K562 (cell line): ENCODE measurements around the gene GRIN1. TPM values are rescaled to one million over a fixed set of nuclear protein-coding genes. Genes with fewer than 3 reads are reported as not detected.

Source experiments
- BCOR ChIP-seq: fragments of 450-650 bp; IDR thresholded peaks from 2 replicates; pipeline ENCODE4 v1.6.1; 2016
- ELF2 ChIP-seq: fragments of 250-450 bp; sonication (Bioruptor Pico); IDR thresholded peaks from 2 replicates; pipeline ENCODE4 v1.5.0; 2021; ENCODE audit warnings: mild to moderate bottlenecking
- ERF ChIP-seq: fragments of 450-650 bp; formaldehyde crosslinking; IDR thresholded peaks from 2 replicates; pipeline ENCODE4 v1.4.0; 2020; ENCODE audit warnings: mild to moderate bottlenecking, mixed read lengths
- HLTF ChIP-seq: fragments of 450-650 bp; IDR thresholded peaks from 2 replicates; pipeline ENCODE4 v1.6.1; 2016
- HNRNPLL ChIP-seq: fragments of 200-400 bp; formaldehyde crosslinking; IDR thresholded peaks from 2 replicates; pipeline ENCODE4 v1.6.1; 2017; ENCODE audit warnings: low read length, low read depth, mild to moderate bottlenecking; ENCODE audit not compliant: poor library complexity, severe bottlenecking
- SIN3A ChIP-seq, 2 experiments: fragments of 150-350 bp in 1 of 2; IDR thresholded peaks; 2 replicates each; pipeline ENCODE4 v1.6.1; 2011 to 2016; ENCODE audit warnings: borderline replicate concordance in 2 of 2, low read depth in 2 of 2, low read length in 2 of 2, mild to moderate bottlenecking in 2 of 2, moderate library complexity in 2 of 2; ENCODE audit not compliant: control insufficient read depth in 1 of 2
- SIN3B ChIP-seq: fragments of 450-650 bp; IDR thresholded peaks from 2 replicates; pipeline ENCODE4 v1.6.1; 2017; ENCODE audit warnings: low read depth, mild to moderate bottlenecking, moderate library complexity
- SIX5 ChIP-seq, 2 experiments: IDR thresholded peaks; 2 replicates each; pipeline ENCODE4 v1.6.1; 2011; ENCODE audit warnings: low read length in 2 of 2, borderline replicate concordance in 1 of 2, low read depth in 1 of 2, mild to moderate bottlenecking in 1 of 2, moderate library complexity in 1 of 2; ENCODE audit not compliant: insufficient read depth in 1 of 2
- SNIP1 ChIP-seq: fragments of 450-650 bp; IDR thresholded peaks from 2 replicates; pipeline ENCODE4 v1.7.1; 2017; ENCODE audit warnings: low read depth, mild to moderate bottlenecking
- TAF9B ChIP-seq: fragments of 450-650 bp; IDR thresholded peaks from 2 replicates; pipeline ENCODE4 v1.6.1; 2018; ENCODE audit warnings: mild to moderate bottlenecking; ENCODE audit not compliant: partially characterized antibody
- TRIM24 ChIP-seq, 2 experiments: fragments of 450-650 bp; IDR thresholded peaks; 2 replicates each; pipeline ENCODE4 v1.6.1; 2016
- U2AF2 ChIP-seq: fragments of 200-400 bp; formaldehyde crosslinking; optimal IDR thresholded peaks from 2 replicates; pipeline ENCODE3; 2017; ENCODE audit warnings: low read depth, mild to moderate bottlenecking, low read length
- ZEB2 ChIP-seq: fragments of 450-650 bp; IDR thresholded peaks from 2 replicates; pipeline ENCODE4 v1.6.1; 2016
- ZFX ChIP-seq: sonication (generic); formaldehyde crosslinking; IDR thresholded peaks from 2 replicates; pipeline ENCODE4 v1.8.0; 2022; ENCODE audit warnings: mild to moderate bottlenecking, missing genetic modification reagents, moderate library complexity
- ZNF780A ChIP-seq: fragments of 250-450 bp; sonication (Bioruptor Pico); IDR thresholded peaks from 2 replicates; pipeline ENCODE4 v1.5.0; 2021; ENCODE audit warnings: mild to moderate bottlenecking
- polyA plus RNA-seq, 8 experiments: library from polyadenylated mRNA; depleted of rRNA in 4 of 8; stranded (reverse) in 5 of 8; unstranded in 3 of 8; fragments of >200 nt; fragmentation: Nextera tagmentation in 2 of 8; fragmentation: Illumina TruSeq in 1 of 8; extraction: Ambion mirVana in 2 of 8; extraction: Trizol in 1 of 8; gene quantifications; 2 replicates each; pipeline versions ENCODE4 v1.2.1 to v1.2.3, GENCODE V29; 2011 to 2014; ENCODE audit warnings: inconsistent platforms in 1 of 8, missing spikeins in 1 of 8
- total RNA-seq, 7 experiments: library from RNA; depleted of rRNA in 6 of 7; stranded (reverse); fragments of >200 nt in 6 of 7; fragmentation: Illumina TruSeq in 2 of 7; extraction: Trizol in 2 of 7; gene quantifications; 2 replicates each; pipeline versions ENCODE4 v1.2.1 to v1.2.3, GENCODE V29; 2011 to 2021; ENCODE audit warnings: low replicate concordance in 1 of 7
- TF ChIP-seq, protein P1 (sequence below): IDR thresholded peaks from 2 replicates; pipeline ENCODE4 v1.6.1; 2016; ENCODE audit warnings: missing genetic modification characterization, missing compliant biosample characterization
- TF ChIP-seq, protein P2 (sequence below): fragments of 450-650 bp; IDR thresholded peaks from 2 replicates; pipeline ENCODE4 v1.6.1; 2016; ENCODE audit warnings: missing biosample characterization, missing genetic modification characterization
- TF ChIP-seq, protein P3 (sequence below): IDR thresholded peaks from 3 replicates; pipeline ENCODE4 v1.6.1; 2011; ENCODE audit warnings: borderline replicate concordance, mild to moderate bottlenecking; ENCODE audit not compliant: insufficient read length, insufficient read depth
- TF ChIP-seq, protein P4 (sequence below): fragments of 450-650 bp; IDR thresholded peaks from 2 replicates; pipeline ENCODE4 v1.6.1; 2014; ENCODE audit warnings: low read depth, mild to moderate bottlenecking, moderate library complexity, borderline replicate concordance
- TF ChIP-seq, protein P5 (sequence below): sonication (generic); formaldehyde crosslinking; IDR thresholded peaks from 2 replicates; pipeline ENCODE4 v1.8.0; 2022; ENCODE audit warnings: mild to moderate bottlenecking, missing genetic modification reagents, borderline replicate concordance

GRIN1 gene
- total and polyA plus RNA-seq, 9 of the 15 experiments (the other 6 are each of a cell fraction or from before 2014, with no cell fraction given) = 0.03 to 0.35 (median 0.16) TPM; not detected in 6

DNA sequence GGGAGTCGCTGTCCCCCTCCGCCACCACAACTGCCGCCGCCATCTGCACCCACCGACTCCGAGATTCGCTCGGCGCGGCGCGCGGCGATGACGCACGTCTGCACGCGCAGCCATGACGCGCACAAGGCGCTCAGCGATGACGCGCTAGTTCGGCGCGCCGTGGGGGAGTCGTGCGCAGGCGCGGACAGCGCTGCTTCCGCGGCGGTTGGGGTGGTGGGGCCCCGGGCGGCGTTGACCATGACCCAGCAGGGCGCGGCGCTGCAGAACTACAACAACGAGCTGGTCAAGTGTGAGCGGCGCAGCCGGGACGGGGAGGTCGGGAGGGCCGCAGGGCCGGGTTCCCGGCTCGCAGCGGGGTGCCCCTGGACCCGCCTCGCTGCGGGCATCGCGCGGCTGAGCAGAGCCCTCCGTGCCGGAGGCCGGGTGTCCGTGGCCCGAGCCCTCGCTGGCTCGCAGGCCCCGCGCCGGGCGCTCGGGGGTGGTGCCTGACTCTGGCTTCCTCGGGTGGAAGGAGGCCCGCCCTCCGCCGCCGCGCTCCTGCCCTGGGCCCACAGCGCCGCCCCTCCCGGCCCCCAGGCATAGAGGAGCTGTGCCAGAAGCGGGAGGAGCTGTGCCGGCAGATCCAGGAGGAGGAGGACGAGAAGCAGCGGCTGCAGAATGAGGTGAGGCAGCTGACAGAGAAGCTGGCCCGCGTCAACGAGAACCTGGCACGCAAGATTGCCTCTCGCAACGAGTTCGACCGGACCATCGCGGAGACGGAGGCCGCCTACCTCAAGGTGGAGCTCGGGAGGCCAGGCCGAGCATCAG lies 49.7 kb downstream of the GRIN1 start, which contains the start of the genes ANAPC2 and SSNA1 (continued):
- TF ChIP-seq SIX5 (IDR thresholded peaks at IDR 0.05; ENCODE audit: borderline replicate concordance in 1 of 2, insufficient read depth in 1 of 2, low read depth in 1 of 2, low read length in 2 of 2) (peak; percentile 59 to 67; a peak in 3 of 4 replicates), HLTF (peak; percentile 70; the same call in 1 of the 2 replicates), U2AF2 (no peak), HNRNPLL (peak; percentile 74), SIN3B (peak; percentile 100), ZEB2 (peak; percentile 66; the same call in 1 of the 2 replicates), BCOR (peak; percentile 57), ZNF780A (CRISPR knock-in tag) (no peak), TRIM24 (IDR thresholded peaks at IDR 0.05) (0 out of 4 replicates have a peak, but pooled peaks of 1 of the 2 experiments have one; percentile 16), ZFX (CRISPR knock-in tag) (peak; percentile 94), TAF9B (no peak), SNIP1 (no peak), SIN3A (IDR thresholded peaks at IDR 0.05; ENCODE audit: borderline replicate concordance in 2 of 2, control insufficient read depth in 1 of 2, low read depth in 2 of 2, low read length in 2 of 2) (peak; percentile 95 to 96; a peak in 3 of 4 replicates), ERF (CRISPR knock-in tag) (peak; percentile 28; the same call in 1 of the 2 replicates), ELF2 (peak; percentile 88)
- TF ChIP-seq, protein P1, sequence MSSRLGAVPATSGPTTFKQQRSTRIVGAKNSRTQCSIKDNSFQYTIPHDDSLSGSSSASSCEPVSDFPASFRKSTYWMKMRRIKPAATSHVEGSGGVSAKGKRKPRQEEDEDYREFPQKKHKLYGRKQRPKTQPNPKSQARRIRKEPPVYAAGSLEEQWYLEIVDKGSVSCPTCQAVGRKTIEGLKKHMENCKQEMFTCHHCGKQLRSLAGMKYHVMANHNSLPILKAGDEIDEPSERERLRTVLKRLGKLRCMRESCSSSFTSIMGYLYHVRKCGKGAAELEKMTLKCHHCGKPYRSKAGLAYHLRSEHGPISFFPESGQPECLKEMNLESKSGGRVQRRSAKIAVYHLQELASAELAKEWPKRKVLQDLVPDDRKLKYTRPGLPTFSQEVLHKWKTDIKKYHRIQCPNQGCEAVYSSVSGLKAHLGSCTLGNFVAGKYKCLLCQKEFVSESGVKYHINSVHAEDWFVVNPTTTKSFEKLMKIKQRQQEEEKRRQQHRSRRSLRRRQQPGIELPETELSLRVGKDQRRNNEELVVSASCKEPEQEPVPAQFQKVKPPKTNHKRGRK (tag) = no peak
- TF ChIP-seq, protein P2, sequence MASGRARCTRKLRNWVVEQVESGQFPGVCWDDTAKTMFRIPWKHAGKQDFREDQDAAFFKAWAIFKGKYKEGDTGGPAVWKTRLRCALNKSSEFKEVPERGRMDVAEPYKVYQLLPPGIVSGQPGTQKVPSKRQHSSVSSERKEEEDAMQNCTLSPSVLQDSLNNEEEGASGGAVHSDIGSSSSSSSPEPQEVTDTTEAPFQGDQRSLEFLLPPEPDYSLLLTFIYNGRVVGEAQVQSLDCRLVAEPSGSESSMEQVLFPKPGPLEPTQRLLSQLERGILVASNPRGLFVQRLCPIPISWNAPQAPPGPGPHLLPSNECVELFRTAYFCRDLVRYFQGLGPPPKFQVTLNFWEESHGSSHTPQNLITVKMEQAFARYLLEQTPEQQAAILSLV (tag) = no peak
- TF ChIP-seq, protein P3, sequence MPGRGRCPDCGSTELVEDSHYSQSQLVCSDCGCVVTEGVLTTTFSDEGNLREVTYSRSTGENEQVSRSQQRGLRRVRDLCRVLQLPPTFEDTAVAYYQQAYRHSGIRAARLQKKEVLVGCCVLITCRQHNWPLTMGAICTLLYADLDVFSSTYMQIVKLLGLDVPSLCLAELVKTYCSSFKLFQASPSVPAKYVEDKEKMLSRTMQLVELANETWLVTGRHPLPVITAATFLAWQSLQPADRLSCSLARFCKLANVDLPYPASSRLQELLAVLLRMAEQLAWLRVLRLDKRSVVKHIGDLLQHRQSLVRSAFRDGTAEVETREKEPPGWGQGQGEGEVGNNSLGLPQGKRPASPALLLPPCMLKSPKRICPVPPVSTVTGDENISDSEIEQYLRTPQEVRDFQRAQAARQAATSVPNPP = no peak
- TF ChIP-seq, protein P4, sequence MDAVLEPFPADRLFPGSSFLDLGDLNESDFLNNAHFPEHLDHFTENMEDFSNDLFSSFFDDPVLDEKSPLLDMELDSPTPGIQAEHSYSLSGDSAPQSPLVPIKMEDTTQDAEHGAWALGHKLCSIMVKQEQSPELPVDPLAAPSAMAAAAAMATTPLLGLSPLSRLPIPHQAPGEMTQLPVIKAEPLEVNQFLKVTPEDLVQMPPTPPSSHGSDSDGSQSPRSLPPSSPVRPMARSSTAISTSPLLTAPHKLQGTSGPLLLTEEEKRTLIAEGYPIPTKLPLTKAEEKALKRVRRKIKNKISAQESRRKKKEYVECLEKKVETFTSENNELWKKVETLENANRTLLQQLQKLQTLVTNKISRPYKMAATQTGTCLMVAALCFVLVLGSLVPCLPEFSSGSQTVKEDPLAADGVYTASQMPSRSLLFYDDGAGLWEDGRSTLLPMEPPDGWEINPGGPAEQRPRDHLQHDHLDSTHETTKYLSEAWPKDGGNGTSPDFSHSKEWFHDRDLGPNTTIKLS = peak; percentile 77; the same call in 1 of the 2 replicates
- TF ChIP-seq, protein P5, sequence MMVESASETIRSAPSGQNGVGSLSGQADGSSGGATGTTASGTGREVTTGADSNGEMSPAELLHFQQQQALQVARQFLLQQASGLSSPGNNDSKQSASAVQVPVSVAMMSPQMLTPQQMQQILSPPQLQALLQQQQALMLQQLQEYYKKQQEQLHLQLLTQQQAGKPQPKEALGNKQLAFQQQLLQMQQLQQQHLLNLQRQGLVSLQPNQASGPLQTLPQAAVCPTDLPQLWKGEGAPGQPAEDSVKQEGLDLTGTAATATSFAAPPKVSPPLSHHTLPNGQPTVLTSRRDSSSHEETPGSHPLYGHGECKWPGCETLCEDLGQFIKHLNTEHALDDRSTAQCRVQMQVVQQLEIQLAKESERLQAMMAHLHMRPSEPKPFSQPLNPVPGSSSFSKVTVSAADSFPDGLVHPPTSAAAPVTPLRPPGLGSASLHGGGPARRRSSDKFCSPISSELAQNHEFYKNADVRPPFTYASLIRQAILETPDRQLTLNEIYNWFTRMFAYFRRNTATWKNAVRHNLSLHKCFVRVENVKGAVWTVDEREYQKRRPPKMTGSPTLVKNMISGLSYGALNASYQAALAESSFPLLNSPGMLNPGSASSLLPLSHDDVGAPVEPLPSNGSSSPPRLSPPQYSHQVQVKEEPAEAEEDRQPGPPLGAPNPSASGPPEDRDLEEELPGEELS = no peak
